BE2C (cell line): Measurements from ENCODE around the gene XIAP.
A peak's percentile ranks its signal among the peaks of the same experiment; 100 is the strongest.
"Not testable (repeated sequence)": the region's sequence is repeated elsewhere in the genome, so short reads cannot be mapped to it uniquely, and the experiment has no call there.

ENCODE experiments used
- DNase-seq: peaks from one replicate; pipeline ENCODE4 v3.0.0-alpha.2; 2020
- H3K27me3 ChIP-seq: fragments of 250-450 bp; sonication (Bioruptor Pico); 2 replicates; pipeline ENCODE4 v1.5.1; 2020; ENCODE audit warnings: mild to moderate bottlenecking
- H3K36me3 ChIP-seq: fragments of 250-450 bp; sonication (Bioruptor Pico); 2 replicates; pipeline ENCODE4 v1.5.1; 2020; ENCODE audit warnings: mild to moderate bottlenecking
- H3K4me1 ChIP-seq: fragments of 250-450 bp; sonication (Bioruptor Pico); 2 replicates; pipeline ENCODE4 v1.5.1; 2020
- H3K4me3 ChIP-seq: 2 replicates; pipeline ENCODE4 v1.5.1; 2011; ENCODE audit warnings: low read depth, low read length
- H3K9me3 ChIP-seq: fragments of 250-450 bp; sonication (Bioruptor Pico); 2 replicates; pipeline ENCODE4 v1.5.1; 2020
- TF ChIP-seq, protein P1 (sequence below): IDR thresholded peaks from 2 replicates; pipeline ENCODE4 v1.5.1; 2012; ENCODE audit warnings: mild to moderate bottlenecking, low read depth, low read length

The XIAP gene

DNA sequence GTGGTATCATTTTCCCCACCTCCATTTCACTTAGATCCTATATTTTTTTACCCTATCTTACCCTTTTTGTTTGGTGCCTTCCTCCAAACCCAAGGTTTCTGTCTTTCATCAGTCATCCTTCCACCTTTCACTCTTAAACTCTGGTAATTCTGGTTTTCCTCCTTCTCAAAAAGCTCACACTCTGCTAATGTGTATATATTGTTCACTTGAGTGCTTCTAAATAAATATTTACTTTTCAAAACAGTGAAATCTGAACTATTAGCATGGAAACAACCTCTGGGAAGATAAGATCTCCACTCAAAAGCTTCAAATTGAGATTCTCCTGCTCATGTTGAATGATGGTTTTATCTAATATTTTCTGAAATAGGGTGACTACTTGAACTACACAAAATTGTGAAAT, 21.5 kb downstream of the XIAP start:
- no peak for DNase-seq
- TF ChIP-seq, protein P1, sequence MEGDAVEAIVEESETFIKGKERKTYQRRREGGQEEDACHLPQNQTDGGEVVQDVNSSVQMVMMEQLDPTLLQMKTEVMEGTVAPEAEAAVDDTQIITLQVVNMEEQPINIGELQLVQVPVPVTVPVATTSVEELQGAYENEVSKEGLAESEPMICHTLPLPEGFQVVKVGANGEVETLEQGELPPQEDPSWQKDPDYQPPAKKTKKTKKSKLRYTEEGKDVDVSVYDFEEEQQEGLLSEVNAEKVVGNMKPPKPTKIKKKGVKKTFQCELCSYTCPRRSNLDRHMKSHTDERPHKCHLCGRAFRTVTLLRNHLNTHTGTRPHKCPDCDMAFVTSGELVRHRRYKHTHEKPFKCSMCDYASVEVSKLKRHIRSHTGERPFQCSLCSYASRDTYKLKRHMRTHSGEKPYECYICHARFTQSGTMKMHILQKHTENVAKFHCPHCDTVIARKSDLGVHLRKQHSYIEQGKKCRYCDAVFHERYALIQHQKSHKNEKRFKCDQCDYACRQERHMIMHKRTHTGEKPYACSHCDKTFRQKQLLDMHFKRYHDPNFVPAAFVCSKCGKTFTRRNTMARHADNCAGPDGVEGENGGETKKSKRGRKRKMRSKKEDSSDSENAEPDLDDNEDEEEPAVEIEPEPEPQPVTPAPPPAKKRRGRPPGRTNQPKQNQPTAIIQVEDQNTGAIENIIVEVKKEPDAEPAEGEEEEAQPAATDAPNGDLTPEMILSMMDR, result no peak
- no peaks in the 10 kb centered on the region for H3K27me3 ChIP-seq
- H3K4me3 ChIP-seq, result no peak overlapping the region
- no peaks in the 10 kb centered on the region for H3K9me3 ChIP-seq
- no peaks in the 10 kb centered on the region for H3K4me1 ChIP-seq
- H3K36me3 ChIP-seq, result no peaks in the 10 kb centered on the region

DNA sequence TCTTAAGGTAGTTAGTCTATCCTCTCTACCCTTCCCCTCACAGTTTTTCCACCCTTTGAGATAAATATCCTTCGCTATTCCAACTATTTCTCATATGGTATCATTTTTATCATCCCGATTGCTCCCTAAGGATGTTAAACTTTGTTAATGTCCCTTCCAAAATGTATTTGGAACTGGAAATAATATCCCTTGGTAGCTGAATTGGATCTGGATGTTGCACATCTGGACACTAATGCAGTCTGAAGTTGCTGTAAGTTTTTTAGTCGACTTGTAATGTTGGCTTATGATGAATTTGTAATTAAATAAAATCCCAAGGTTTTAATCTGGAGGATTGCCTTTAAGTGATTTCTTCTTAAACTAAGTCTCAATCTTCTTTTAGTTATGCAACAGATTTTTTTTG, 22.5 kb downstream of the XIAP start:
- Histone ChIP-seq H3K36me3 (no peaks in the 10 kb centered on the region), H3K9me3 (no peaks in the 10 kb centered on the region), H3K4me1 (no peaks in the 10 kb centered on the region), H3K4me3 (no peak overlapping the region), H3K27me3 (no peaks in the 10 kb centered on the region)
- no peak for DNase-seq
- TF ChIP-seq, protein P1, result no peak

DNA sequence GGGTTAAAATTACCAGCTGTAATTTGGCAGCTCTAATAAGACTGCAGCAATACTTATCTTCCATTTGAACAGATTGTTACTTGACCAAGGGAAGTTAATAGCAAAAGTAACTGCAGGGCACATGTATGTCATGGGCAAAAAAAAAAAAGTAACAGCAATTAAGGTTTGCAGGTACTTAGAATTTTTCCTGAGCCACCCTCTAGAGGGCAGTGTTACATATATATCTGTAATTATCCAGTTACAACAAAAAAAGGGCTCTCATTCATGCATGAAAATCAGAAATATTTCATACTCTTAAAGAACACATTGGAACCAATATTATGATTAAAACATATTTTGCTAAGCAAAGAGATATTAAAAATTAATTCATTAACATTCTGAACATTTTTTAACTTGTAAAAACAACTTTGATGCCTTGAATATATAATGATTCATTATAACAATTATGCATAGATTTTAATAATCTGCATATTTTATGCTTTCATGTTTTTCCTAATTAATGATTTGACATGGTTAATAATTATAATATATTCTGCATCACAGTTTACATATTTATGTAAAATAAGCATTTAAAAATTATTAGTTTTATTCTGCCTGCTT, 25.1 kb downstream of the XIAP start:
- peak; percentile 38 for DNase-seq
- H3K4me3 ChIP-seq, result no peak overlapping the region
- TF ChIP-seq, protein P1, result peak; percentile 34; the same call in 1 of the 2 replicates

GRCh38 chrX:123899701-123900100, 39.8 kb downstream of the XIAP start:
- no peak for DNase-seq
- no peak overlapping the region for H3K4me3 ChIP-seq
- no peaks in the 10 kb centered on the region for H3K36me3 ChIP-seq
- H3K27me3 ChIP-seq, result no peaks in the 10 kb centered on the region
- TF ChIP-seq, protein P1, result no peak
- H3K4me1 ChIP-seq, result no peaks in the 10 kb centered on the region
- H3K9me3 ChIP-seq, result no peaks in the 10 kb centered on the region

More for the DNA sequence above, 25.1 kb downstream of the XIAP start:
- H3K9me3 ChIP-seq, result no peaks in the 10 kb centered on the region
- no peaks in the 10 kb centered on the region; the same call in 1 of the 2 replicates for H3K36me3 ChIP-seq
- no peaks in the 10 kb centered on the region for H3K4me1 ChIP-seq
- H3K27me3 ChIP-seq, result no peaks in the 10 kb centered on the region

GRCh38 chrX:123903261-123903660, 43.4 kb downstream of the XIAP start:
- H3K9me3 ChIP-seq, DNase-seq, H3K4me1 ChIP-seq, H3K36me3 ChIP-seq, H3K4me3 ChIP-seq, H3K27me3 ChIP-seq: not testable (repeated sequence)

DNA sequence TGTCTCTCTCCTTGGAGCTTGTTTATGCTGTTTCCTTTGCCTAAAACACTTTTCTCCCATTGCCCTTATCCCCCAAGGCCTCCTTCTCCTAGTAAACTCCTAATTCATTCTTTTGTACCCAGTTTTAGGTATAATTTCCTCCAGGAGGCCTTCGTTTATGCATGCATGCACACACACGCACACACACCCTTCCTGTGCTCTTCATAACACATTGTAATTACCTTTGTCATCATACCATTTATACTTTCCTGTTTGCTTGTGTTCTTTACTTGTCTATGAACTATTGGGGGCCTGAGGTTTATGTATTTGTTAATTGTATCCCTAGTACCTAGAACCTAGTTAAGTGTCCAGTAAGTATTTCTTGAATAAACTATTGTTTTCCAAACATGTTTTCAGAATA, 45.5 kb downstream of the XIAP start:
- no peaks in the 10 kb centered on the region for H3K9me3 ChIP-seq
- no peak overlapping the region for H3K4me3 ChIP-seq
- H3K4me1 ChIP-seq, result no peaks in the 10 kb centered on the region
- DNase-seq, result no peak
- H3K27me3 ChIP-seq, result no peaks in the 10 kb centered on the region
- H3K36me3 ChIP-seq, result no peaks in the 10 kb centered on the region
- TF ChIP-seq, protein P1, result no peak
